ENCODE data around the gene HIF3A. TPM values are rescaled to one million over a fixed set of nuclear protein-coding genes. Genes with fewer than 3 reads are reported as not detected.

Gene HIF3A
- total RNA-seq, 1 donor from 2014 or later, result 1.1 TPM

GRCh38 chr19:46383171-46383815 is 86.5 kb downstream of the HIF3A start:
- DNase-seq (ENCODE audit: low read depth), result no peak

- DNase-seq (ENCODE audit: low read depth), result no peak
These were observed 87.0 kb downstream of the HIF3A start for GRCh38 chr19:46383846-46384245.

- no peak for DNase-seq (ENCODE audit: low read depth)
These were observed 87.6 kb downstream of the HIF3A start for GRCh38 chr19:46384396-46384795.

- no peak for DNase-seq (ENCODE audit: low read depth)
These were observed 88.8 kb downstream of the HIF3A start for GRCh38 chr19:46385636-46386035.

GRCh38 chr19:46386151-46386550 is 89.3 kb downstream of the HIF3A start:
- DNase-seq (ENCODE audit: low read depth), result no peak

- no peak for DNase-seq (ENCODE audit: low read depth)
These were observed 90.3 kb downstream of the HIF3A start for GRCh38 chr19:46386996-46387712.

GRCh38 chr19:46387713-46388130 is 90.9 kb downstream of the HIF3A start:
- no peak for DNase-seq (ENCODE audit: low read depth)

- no peak for DNase-seq (ENCODE audit: low read depth)
These were observed 91.7 kb downstream of the HIF3A start for GRCh38 chr19:46388311-46389095.

GRCh38 chr19:46390121-46390858 is 93.4 kb downstream of the HIF3A start:
- DNase-seq (ENCODE audit: low read depth), result no peak

GRCh38 chr19:46390866-46391265 is 94.0 kb downstream of the HIF3A start:
- DNase-seq (ENCODE audit: low read depth), result no peak

GRCh38 chr19:46391296-46392251 is 94.7 kb downstream of the HIF3A start:
- DNase-seq (ENCODE audit: low read depth), result no peak

GRCh38 chr19:46392252-46392801 is 95.5 kb downstream of the HIF3A start:
- DNase-seq (ENCODE audit: low read depth), result no peak

GRCh38 chr19:46392837-46393236 is 96.0 kb downstream of the HIF3A start:
- DNase-seq (ENCODE audit: low read depth), result no peak

Other genes with a start within 250 kb of the HIF3A start
- not detected in 2 replicates for gene IGFL3, start 172.4 kb upstream of the HIF3A start, total RNA-seq
- gene IGFL2, start 148.8 kb upstream of the HIF3A start, total RNA-seq, result not detected in 2 replicates
- gene IGFL1, start 67.3 kb upstream of the HIF3A start, total RNA-seq, result 3.8 TPM in 1 of 2 replicates, not detected in the other
- 36.6 and 64.9 TPM in 2 replicates for gene PPP5C, start 50.0 kb downstream of the HIF3A start, total RNA-seq
- gene CCDC8, start 116.5 kb downstream of the HIF3A start, total RNA-seq, result 14.1 and 30.7 TPM in 2 replicates
- gene PNMA8C, start 131.9 kb downstream of the HIF3A start, total RNA-seq, result not detected in 2 replicates
- gene PNMA8A, start 174.5 kb downstream of the HIF3A start, total RNA-seq, result 1.2 and 15.4 TPM in 2 replicates
- gene PNMA8B, start 198.8 kb downstream of the HIF3A start, total RNA-seq, result 0.35 and 0.85 TPM in 2 replicates